Measurements from ENCODE around the gene MED12L.

MED12L gene

DNA sequence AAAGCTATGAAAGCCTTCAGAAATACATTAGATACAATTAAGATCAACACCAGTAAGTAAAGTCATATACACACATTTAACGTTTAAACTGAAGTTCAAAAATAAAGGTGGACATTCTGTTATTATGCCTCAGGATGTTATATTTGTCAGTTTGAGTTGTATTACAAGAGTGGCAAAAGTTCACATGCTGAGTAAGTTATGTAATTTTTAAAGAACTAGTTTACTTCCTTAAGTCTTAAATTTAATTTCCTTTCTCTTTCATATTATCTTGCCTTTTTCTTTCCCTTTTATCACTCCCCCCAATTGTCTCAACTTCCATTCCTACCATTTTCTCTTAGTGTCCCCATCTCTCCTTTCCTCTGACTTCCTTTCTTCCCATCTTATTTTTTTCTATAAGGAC, 236.1 kb downstream of the MED12L start:
- no peak overlapping the region for H3K27ac ChIP-seq (ENCODE audit: low read length)
- no peak overlapping the region for H3K4me2 ChIP-seq (ENCODE audit: low read depth, low read length)
- H3K9me2 ChIP-seq (replicated peaks; ENCODE audit: insufficient read depth, low read length): no peaks in the 10 kb centered on the region
- no peaks in the 10 kb centered on the region for H3K36me3 ChIP-seq (replicated peaks; ENCODE audit: insufficient read depth, low read length)
- no peaks in the 10 kb centered on the region for H3K27me3 ChIP-seq (replicated peaks; ENCODE audit: insufficient read depth, low read length)
- TF ChIP-seq, protein P1, sequence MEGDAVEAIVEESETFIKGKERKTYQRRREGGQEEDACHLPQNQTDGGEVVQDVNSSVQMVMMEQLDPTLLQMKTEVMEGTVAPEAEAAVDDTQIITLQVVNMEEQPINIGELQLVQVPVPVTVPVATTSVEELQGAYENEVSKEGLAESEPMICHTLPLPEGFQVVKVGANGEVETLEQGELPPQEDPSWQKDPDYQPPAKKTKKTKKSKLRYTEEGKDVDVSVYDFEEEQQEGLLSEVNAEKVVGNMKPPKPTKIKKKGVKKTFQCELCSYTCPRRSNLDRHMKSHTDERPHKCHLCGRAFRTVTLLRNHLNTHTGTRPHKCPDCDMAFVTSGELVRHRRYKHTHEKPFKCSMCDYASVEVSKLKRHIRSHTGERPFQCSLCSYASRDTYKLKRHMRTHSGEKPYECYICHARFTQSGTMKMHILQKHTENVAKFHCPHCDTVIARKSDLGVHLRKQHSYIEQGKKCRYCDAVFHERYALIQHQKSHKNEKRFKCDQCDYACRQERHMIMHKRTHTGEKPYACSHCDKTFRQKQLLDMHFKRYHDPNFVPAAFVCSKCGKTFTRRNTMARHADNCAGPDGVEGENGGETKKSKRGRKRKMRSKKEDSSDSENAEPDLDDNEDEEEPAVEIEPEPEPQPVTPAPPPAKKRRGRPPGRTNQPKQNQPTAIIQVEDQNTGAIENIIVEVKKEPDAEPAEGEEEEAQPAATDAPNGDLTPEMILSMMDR (IDR thresholded peaks at IDR 0.05; ENCODE audit: low read length): no peak
- no peak for TF ChIP-seq EZH2 (optimal IDR thresholded peaks at IDR 0.05; ENCODE audit: low read depth, low read length)
- no peak for TF ChIP-seq EZH2phosphoT487 (IDR thresholded peaks at IDR 0.05; ENCODE audit: low read length)
- no peak overlapping the region for H3K9ac ChIP-seq (ENCODE audit: low read length)
- H3K9me3 ChIP-seq (replicated peaks; ENCODE audit: insufficient read depth, low read length): no peaks in the 10 kb centered on the region
- no peaks in the 10 kb centered on the region for H3K4me1 ChIP-seq (ENCODE audit: low read length)
- no peak for DNase-seq
- H3F3A ChIP-seq (ENCODE audit: insufficient read depth, low read length): no peaks in the 10 kb centered on the region
- H4K20me1 ChIP-seq (ENCODE audit: insufficient read depth, low read length): no peaks in the 10 kb centered on the region
- no peak overlapping the region for H2AFZ ChIP-seq (ENCODE audit: low read length)
- no peaks in the 10 kb centered on the region for H3K79me2 ChIP-seq (ENCODE audit: low read length)
- H3K4me3 ChIP-seq (ENCODE audit: low read length): no peak overlapping the region

DNA sequence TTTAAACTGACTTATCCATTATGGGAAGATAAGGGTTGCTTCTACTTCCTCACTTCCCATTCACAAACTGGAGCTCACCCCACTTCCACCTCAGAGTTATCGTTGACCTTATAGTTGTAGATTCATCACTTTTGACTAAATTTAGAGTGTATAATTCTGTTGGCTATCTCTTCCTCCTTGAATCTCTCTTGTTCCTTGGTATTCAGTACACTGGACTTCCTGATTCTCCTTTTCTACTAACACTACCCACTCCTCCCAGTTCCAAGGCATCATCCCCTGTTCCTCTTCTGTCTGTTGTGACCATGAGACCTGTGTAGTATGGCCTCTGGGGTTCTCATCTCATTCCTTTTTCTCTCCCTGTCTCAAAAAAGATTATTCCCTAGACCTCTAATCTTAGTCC, 237.0 kb downstream of the MED12L start:
- Histone ChIP-seq H3K36me3 (replicated peaks; ENCODE audit: insufficient read depth, low read length) (no peaks in the 10 kb centered on the region), H3K4me2 (ENCODE audit: low read depth, low read length) (no peak overlapping the region), H3F3A (ENCODE audit: insufficient read depth, low read length) (no peaks in the 10 kb centered on the region), H2AFZ (ENCODE audit: low read length) (no peak overlapping the region), H3K9ac (ENCODE audit: low read length) (no peak overlapping the region), H3K27ac (ENCODE audit: low read length) (no peak overlapping the region), H3K4me1 (ENCODE audit: low read length) (no peaks in the 10 kb centered on the region), H3K27me3 (replicated peaks; ENCODE audit: insufficient read depth, low read length) (no peaks in the 10 kb centered on the region), H3K79me2 (ENCODE audit: low read length) (no peaks in the 10 kb centered on the region), H3K4me3 (ENCODE audit: low read length) (no peak overlapping the region), H4K20me1 (ENCODE audit: insufficient read depth, low read length) (no peaks in the 10 kb centered on the region), H3K9me3 (replicated peaks; ENCODE audit: insufficient read depth, low read length) (no peaks in the 10 kb centered on the region), H3K9me2 (replicated peaks; ENCODE audit: insufficient read depth, low read length) (no peaks in the 10 kb centered on the region)
- DNase-seq: no peak
- TF ChIP-seq EZH2phosphoT487 (IDR thresholded peaks at IDR 0.05; ENCODE audit: low read length) (no peak), EZH2 (optimal IDR thresholded peaks at IDR 0.05; ENCODE audit: low read depth, low read length) (no peak)
- TF ChIP-seq, protein P1 (IDR thresholded peaks at IDR 0.05; ENCODE audit: low read length): no peak

DNA sequence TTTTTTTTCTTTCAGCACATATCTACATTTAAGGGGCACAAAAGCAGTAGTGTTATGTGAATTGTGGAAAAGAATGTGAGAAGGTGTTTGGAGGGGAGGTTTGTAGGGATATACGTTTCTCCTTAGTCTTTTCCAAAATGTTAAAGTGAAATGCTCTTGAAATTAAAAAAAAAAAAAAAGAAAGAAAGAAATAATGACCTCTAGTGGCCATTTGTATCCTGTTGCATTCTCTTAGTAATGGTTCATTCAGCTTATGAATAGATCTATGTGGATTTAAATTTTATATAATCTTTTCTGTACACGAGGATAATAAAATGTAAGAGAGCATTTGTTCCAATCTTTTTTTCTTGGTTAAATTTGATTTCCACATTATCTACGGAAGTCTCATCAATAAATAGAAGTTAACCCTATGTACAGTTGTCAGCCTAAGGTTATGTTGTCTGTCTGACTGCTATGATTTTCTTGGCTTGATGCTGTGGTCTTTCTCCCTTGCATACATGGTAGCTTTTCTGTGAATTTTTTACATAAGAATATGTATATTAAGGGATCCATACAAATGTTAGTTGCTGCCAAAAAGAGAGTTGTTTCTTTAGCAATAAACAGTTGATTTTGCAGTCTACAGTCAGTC, 242.2 kb downstream of the MED12L start:
- Histone ChIP-seq H3F3A (ENCODE audit: insufficient read depth, low read length) (no peaks in the 10 kb centered on the region), H3K4me1 (ENCODE audit: low read length) (no peaks in the 10 kb centered on the region), H3K36me3 (replicated peaks; ENCODE audit: insufficient read depth, low read length) (no peaks in the 10 kb centered on the region), H3K9ac (ENCODE audit: low read length) (no peak overlapping the region), H3K4me2 (ENCODE audit: low read depth, low read length) (no peak overlapping the region), H3K27me3 (replicated peaks; ENCODE audit: insufficient read depth, low read length) (no peaks in the 10 kb centered on the region), H3K27ac (ENCODE audit: low read length) (no peak overlapping the region), H2AFZ (ENCODE audit: low read length) (no peak overlapping the region), H4K20me1 (ENCODE audit: insufficient read depth, low read length) (no peaks in the 10 kb centered on the region), H3K79me2 (ENCODE audit: low read length) (no peaks in the 10 kb centered on the region), H3K9me3 (replicated peaks; ENCODE audit: insufficient read depth, low read length) (no peaks in the 10 kb centered on the region), H3K9me2 (replicated peaks; ENCODE audit: insufficient read depth, low read length) (no peaks in the 10 kb centered on the region), H3K4me3 (ENCODE audit: low read length) (no peak overlapping the region)
- DNase-seq: no peak
- TF ChIP-seq EZH2phosphoT487 (IDR thresholded peaks at IDR 0.05; ENCODE audit: low read length): no peak
- TF ChIP-seq, protein P1 (IDR thresholded peaks at IDR 0.05; ENCODE audit: low read length): peak; percentile 56
